PC-3 (cell line): ENCODE results near the gene AKR1B15.
"Not testable (repeated sequence)": the region's sequence is repeated elsewhere in the genome, so short reads cannot be mapped to it uniquely, and the experiment has no call there.

Source experiments
- EZH2 ChIP-seq: fragments of 300-600 bp; sonication (generic); IDR thresholded peaks from one replicate; pipeline ENCODE4 v1.6.1; 2017; ENCODE audit warnings: antibody characterized with exemption, mild to moderate bottlenecking, low read length; ENCODE audit not compliant: unreplicated experiment
- EZH2phosphoT487 ChIP-seq: fragments of 300-600 bp; sonication (generic); IDR thresholded peaks from 2 replicates; pipeline ENCODE4 v1.6.1; 2018; ENCODE audit warnings: mild to moderate bottlenecking, antibody characterized with exemption, low read length, borderline replicate concordance
- TF ChIP-seq, protein P1 (sequence below): fragments of 300-600 bp; sonication (generic); conservative IDR thresholded peaks from 2 replicates; pipeline ENCODE4 v1.5.1; 2017; ENCODE audit warnings: antibody characterized with exemption, low read depth, mild to moderate bottlenecking, low read length

DNA sequence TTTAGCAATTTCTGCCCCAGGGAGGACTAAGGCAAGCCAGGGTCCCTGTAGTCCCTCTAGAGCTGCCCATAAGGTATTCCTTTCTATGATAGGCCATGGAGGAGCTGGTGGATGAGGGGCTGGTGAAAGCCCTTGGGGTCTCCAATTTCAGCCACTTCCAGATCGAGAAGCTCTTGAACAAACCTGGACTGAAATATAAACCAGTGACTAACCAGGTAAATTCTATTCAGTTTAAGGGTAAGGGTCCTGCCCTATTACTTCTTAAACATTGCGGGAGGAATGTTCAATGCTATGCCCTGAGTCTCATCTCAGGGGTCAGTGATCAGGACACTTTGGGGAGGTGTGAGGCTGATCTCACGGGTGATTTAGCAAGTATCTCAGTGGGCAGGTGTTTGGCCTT is 12.4 kb upstream of the AKR1B15 start:
- TF ChIP-seq EZH2, EZH2phosphoT487: not testable (repeated sequence)
- TF ChIP-seq, protein P1, sequence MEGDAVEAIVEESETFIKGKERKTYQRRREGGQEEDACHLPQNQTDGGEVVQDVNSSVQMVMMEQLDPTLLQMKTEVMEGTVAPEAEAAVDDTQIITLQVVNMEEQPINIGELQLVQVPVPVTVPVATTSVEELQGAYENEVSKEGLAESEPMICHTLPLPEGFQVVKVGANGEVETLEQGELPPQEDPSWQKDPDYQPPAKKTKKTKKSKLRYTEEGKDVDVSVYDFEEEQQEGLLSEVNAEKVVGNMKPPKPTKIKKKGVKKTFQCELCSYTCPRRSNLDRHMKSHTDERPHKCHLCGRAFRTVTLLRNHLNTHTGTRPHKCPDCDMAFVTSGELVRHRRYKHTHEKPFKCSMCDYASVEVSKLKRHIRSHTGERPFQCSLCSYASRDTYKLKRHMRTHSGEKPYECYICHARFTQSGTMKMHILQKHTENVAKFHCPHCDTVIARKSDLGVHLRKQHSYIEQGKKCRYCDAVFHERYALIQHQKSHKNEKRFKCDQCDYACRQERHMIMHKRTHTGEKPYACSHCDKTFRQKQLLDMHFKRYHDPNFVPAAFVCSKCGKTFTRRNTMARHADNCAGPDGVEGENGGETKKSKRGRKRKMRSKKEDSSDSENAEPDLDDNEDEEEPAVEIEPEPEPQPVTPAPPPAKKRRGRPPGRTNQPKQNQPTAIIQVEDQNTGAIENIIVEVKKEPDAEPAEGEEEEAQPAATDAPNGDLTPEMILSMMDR = not testable (repeated sequence)
